C1 segment of cervical spinal cord (tissue), 14 donors: ENCODE measurements around the gene WDR59.
"Not testable (repeated sequence)": the region's sequence is repeated elsewhere in the genome, so short reads cannot be mapped to it uniquely, and the experiment has no call there.

Experiments
- DNase-seq, 14 donors: peaks; one replicate each; lab custom pipeline; 2025; lab: John Stamatoyannopoulos, UW

Gene WDR59

GRCh38 chr16:74908759-74909158 is 76.2 kb downstream of the WDR59 start:
- DNase-seq: not testable (repeated sequence)

GRCh38 chr16:74903901-74904678 is 80.8 kb downstream of the WDR59 start:
- DNase-seq: no peak

GRCh38 chr16:74903120-74903519 is 81.8 kb downstream of the WDR59 start:
- no peak for DNase-seq

GRCh38 chr16:74902161-74902560 is 82.8 kb downstream of the WDR59 start:
- DNase-seq: no peak

GRCh38 chr16:74901606-74902005 is 83.3 kb downstream of the WDR59 start:
- no peak for DNase-seq

GRCh38 chr16:74899816-74900215 is 85.1 kb downstream of the WDR59 start:
- no peak for DNase-seq

GRCh38 chr16:74898659-74899058 is 86.3 kb downstream of the WDR59 start:
- peak in 5 of 14 donors; percentile 1 to 5 (median 3) for DNase-seq

GRCh38 chr16:74896389-74897370 is 88.2 kb downstream of the WDR59 start:
- DNase-seq: peak in 1 of 14 donors; percentile 12

GRCh38 chr16:74893541-74893940 is 91.4 kb downstream of the WDR59 start:
- DNase-seq: no peak

GRCh38 chr16:74892574-74893461 is 92.1 kb downstream of the WDR59 start:
- DNase-seq: no peak

- no peak for DNase-seq
These were observed 96.0 kb downstream of the WDR59 start for GRCh38 chr16:74888888-74889287.

GRCh38 chr16:74888232-74888862 is 96.6 kb downstream of the WDR59 start:
- DNase-seq: no peak

GRCh38 chr16:74887084-74887483 is 97.8 kb downstream of the WDR59 start:
- no peak for DNase-seq

- DNase-seq: no peak
These were observed 107.2 kb downstream of the WDR59 start for GRCh38 chr16:74877706-74878105.

GRCh38 chr16:74874912-74875546 is 109.9 kb downstream of the WDR59 start:
- DNase-seq: no peak

- peak in 1 of 14 donors; percentile 1 for DNase-seq
These were observed 110.8 kb downstream of the WDR59 start for GRCh38 chr16:74874123-74874522.

- DNase-seq: no peak
These were observed 112.6 kb downstream of the WDR59 start for GRCh38 chr16:74872302-74872701.

- no peak for DNase-seq
These were observed 113.3 kb downstream of the WDR59 start for GRCh38 chr16:74871608-74872007.

GRCh38 chr16:74868501-74868900 is 116.4 kb downstream of the WDR59 start:
- no peak for DNase-seq

GRCh38 chr16:74868035-74868434 is 116.9 kb downstream of the WDR59 start:
- no peak for DNase-seq
